GF-D8 (cell line): ENCODE data around the gene MAN1B1.

Source experiments
- DNase-seq: peaks from one replicate; lab custom pipeline; 2025; lab: John Stamatoyannopoulos, UW

Gene MAN1B1

GRCh38 chr9:137085920-137086530, 760 bp upstream of the MAN1B1 start:
- DNase-seq, result no peak

- DNase-seq, result no peak
Measured at GRCh38 chr9:137087409-137087925, 682 bp downstream of the MAN1B1 start.

DNA sequence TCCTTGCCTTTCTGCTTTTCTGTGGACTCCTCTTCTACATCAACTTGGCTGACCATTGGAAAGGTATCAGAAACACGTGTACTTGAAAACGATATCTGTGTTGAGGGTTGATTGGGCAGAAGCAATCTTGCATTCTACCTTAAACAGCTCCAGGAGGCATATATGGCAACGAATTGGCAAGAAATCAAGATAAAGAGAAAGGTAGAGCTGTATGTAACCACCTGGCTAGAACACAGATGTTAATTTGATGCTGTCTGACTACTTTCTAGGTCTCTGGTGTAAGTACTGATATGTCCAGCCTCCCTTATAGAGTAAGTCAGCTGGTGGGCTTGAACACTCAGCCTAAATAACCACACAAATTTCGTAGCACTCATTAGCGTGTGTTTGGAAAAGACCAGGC, 1.3 kb downstream of the MAN1B1 start:
- no peak for DNase-seq

DNA sequence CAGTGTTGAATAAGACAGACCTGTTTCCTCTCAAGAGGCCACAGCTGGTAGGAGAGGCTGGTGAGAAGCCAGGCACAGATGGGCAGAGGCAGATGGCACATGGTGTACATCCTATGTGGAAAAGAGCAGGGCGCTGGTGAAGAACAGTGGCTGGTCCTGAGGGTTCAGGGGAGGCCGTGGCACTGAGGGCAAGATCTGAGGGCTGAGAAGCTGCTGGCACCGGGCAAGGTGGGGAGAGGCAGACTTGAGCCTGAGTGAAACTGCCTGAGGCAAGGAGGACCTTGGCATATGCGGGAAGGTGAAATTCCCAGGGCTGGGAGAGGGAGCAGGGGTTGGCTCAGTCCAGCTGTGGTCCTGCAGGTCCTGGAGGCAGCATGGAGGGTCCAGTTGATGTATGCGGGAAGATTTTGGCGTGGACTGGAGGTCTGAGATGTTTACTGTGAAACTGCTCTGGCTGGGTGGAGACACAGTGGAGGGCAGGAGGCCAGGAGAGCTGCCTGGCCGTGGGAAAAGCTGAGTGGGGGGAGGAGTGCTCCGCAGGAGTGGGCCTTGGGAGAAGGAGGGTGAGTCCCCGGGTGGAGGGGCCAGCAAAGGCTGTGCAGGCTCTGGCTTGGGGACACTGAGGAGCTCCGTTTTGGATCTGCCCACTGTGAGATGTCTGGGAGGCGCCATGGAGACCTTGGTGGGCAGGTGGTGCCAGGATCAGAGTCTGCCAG, 2.6 kb downstream of the MAN1B1 start:
- no peak for DNase-seq

- DNase-seq, result no peak
Measured at GRCh38 chr9:137095664-137096517, 9.1 kb downstream of the MAN1B1 start.

GRCh38 chr9:137096785-137097546, 10.2 kb downstream of the MAN1B1 start:
- DNase-seq, result no peak

GRCh38 chr9:137097761-137098462, 11.1 kb downstream of the MAN1B1 start:
- DNase-seq, result no peak

GRCh38 chr9:137099231-137099630, 12.4 kb downstream of the MAN1B1 start:
- DNase-seq, result no peak

DNA sequence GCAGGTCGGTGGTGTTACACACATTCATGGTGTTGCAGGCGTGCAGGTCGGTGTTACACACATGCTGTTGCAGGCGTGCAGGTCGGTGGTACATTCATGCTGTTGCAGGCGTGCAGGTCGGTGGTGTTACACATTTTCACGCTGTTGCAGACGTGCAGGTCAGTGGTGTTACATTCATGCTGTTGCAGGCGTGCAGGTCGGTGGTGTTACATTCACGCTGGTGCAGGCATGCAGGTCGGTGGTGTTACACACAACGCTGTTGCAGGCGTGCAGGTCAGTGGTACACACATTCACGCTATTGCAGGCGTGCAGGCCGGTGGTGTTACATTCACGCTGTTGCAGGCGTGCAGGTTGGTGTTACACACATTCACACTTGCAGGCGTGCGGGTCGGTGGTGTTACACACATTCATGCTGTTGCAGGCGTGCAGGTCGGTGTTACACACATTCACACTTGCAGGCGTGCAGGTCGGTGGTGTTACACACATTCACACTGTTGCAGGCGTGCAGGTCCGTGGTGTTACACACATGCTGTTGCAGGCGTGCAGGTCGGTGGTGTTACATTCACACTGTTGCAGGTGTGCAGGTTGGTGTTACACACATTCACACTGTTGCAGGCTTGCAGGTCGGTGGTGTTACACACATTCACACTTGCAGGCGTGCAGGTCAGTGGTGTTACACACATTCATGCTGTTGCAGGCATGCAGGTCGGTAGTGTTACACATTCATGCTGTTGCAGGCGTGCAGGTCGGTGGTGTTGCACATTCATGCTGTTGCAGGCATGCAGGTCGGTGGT, 16.6 kb downstream of the MAN1B1 start:
- no peak for DNase-seq

- DNase-seq, result no peak
Measured at GRCh38 chr9:137105814-137106661, 19.3 kb downstream of the MAN1B1 start.

GRCh38 chr9:137106662-137107250, 20.0 kb downstream of the MAN1B1 start:
- no peak for DNase-seq

- DNase-seq, result no peak
Measured at GRCh38 chr9:137107312-137107921, 20.6 kb downstream of the MAN1B1 start.

DNA sequence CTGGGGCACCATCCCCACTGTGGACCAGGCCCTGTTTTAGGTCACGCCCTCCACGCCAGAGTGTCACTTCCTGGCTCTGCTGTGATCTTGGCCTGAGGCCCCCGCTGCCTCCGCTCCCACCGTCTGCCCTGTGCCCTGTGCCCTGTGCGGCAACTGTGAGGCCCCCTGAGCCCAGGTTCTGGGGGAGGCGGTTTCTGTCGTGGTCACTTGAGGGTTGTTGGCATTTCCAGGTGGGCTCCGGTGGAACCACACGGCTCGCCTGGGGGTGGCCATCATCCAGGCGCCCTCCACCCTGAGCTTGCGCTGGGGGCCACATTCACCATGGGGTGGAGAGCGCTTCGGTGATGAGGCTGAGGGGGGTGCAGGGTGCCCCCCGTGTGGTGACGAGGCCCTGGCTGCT, 21.2 kb downstream of the MAN1B1 start:
- DNase-seq, result no peak

GRCh38 chr9:137108608-137109249, 21.9 kb downstream of the MAN1B1 start:
- DNase-seq, result no peak

GRCh38 chr9:137109250-137110146, 22.7 kb downstream of the MAN1B1 start:
- no peak for DNase-seq

- no peak for DNase-seq
Measured at GRCh38 chr9:137110147-137110910, 23.5 kb downstream of the MAN1B1 start.
